RWPE1 (cell line): ENCODE results near the gene RAPGEF2.

Experiments used
- CTCF ChIA-PET: fragments of 350-600 bp; sonication (Branson Sonifier 250); formaldehyde crosslinking; extraction: SDS; loops from one replicate; lab custom pipeline; 2021; lab: Yijun Ruan, JAX
- POLR2A ChIA-PET: fragments of 400-600 bp; formaldehyde crosslinking; extraction: SDS; loops from one replicate; lab custom pipeline; 2020; ENCODE audit warnings: antibody characterized with exemption; ENCODE audit not compliant: low non-redundant PET; lab: Yijun Ruan, JAX
- DNase-seq: peaks from one replicate; pipeline ENCODE4 v3.0.0; 2012; ENCODE audit warnings: low spot score
- H3K27ac ChIP-seq: fragments of 450-650 bp; 2 replicates; pipeline ENCODE4 v1.5.1; 2017
- TF ChIP-seq, protein P1 (sequence below): fragments of 450-650 bp; conservative IDR thresholded peaks from 2 replicates; pipeline ENCODE4 v1.5.1; 2017; ENCODE audit warnings: low read depth, mild to moderate bottlenecking

The RAPGEF2 gene

GRCh38 chr4:159256037-159256436 is 153.2 kb downstream of the RAPGEF2 start:
- CTCF ChIA-PET: no interaction called here
- H3K27ac ChIP-seq: no peak overlapping the region
- POLR2A ChIA-PET: no interaction called here
- TF ChIP-seq, protein P1, sequence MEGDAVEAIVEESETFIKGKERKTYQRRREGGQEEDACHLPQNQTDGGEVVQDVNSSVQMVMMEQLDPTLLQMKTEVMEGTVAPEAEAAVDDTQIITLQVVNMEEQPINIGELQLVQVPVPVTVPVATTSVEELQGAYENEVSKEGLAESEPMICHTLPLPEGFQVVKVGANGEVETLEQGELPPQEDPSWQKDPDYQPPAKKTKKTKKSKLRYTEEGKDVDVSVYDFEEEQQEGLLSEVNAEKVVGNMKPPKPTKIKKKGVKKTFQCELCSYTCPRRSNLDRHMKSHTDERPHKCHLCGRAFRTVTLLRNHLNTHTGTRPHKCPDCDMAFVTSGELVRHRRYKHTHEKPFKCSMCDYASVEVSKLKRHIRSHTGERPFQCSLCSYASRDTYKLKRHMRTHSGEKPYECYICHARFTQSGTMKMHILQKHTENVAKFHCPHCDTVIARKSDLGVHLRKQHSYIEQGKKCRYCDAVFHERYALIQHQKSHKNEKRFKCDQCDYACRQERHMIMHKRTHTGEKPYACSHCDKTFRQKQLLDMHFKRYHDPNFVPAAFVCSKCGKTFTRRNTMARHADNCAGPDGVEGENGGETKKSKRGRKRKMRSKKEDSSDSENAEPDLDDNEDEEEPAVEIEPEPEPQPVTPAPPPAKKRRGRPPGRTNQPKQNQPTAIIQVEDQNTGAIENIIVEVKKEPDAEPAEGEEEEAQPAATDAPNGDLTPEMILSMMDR: no peak
- no peak for DNase-seq

DNA sequence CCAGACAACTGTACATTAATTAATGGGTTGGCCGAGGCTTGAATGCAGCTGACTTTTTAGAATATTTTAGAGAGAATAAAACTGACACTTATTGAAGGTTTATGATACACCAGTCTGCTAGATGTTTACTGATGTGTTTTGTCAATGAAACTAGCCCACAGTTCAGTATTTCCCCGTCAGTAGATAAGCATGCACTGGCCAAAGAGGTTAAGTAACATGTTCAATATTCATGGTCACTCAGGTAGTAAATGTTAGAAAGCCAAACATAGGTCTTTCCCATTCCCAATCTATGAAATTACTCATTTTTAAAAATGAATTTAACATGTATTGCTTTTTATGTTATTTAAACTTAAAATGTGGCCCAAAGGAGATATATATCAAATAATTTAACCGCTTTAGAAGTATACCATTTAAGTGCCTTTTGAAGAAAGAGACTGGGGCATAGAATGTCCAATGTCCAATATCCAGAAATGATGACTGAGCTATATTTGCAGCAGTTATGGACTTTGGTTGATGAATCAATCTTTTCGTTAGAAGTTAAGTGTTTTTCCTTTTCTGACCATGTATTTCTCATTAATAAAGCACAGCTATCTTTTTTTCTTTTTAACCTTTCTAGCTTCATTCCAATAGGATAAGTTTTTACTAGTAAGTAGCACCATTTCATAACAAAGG is 156.1 kb downstream of the RAPGEF2 start:
- ChIA-PET POLR2A (no interaction called here), CTCF (no interaction called here)
- H3K27ac ChIP-seq: no peak overlapping the region

DNA sequence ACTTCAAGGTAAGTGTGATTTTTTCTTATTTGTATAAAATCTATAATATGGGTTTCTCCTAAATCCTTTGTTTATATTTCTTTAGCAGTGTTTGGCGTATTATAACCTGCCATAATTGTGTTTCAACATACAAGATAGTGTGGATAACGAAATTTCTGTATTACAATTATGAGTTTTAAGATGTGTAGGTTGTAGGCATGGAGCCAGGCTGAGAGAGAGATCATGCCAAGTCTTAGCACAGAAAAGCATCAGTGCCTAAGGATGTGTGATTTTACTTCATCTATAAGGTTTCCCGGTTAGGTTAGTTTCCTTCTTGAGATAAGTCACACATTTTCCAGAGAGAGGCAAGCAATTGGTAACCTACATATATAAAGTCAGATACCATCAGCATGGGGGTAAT is 161.2 kb downstream of the RAPGEF2 start:
- POLR2A ChIA-PET: no interaction called here
- DNase-seq: no peak
- TF ChIP-seq, protein P1: no peak

More for the DNA sequence above, 156.1 kb downstream of the RAPGEF2 start:
- DNase-seq: no peak
- TF ChIP-seq, protein P1: no peak

GRCh38 chr4:159266981-159267868 is 164.3 kb downstream of the RAPGEF2 start:
- no peak for DNase-seq
- TF ChIP-seq, protein P1: no peak
- POLR2A ChIA-PET: no interaction called here
- CTCF ChIA-PET: interaction anchor here (0.7 kb wide), 1 partner anchor 25 kb away, joined by 3 read pairs; no protein-coding TSS in a partner anchor
- H3K27ac ChIP-seq: no peak overlapping the region

More for the DNA sequence above, 161.2 kb downstream of the RAPGEF2 start:
- H3K27ac ChIP-seq: no peak overlapping the region
- CTCF ChIA-PET: no interaction called here

GRCh38 chr4:159267869-159268285 is 165.0 kb downstream of the RAPGEF2 start:
- TF ChIP-seq, protein P1: no peak
- no peak for DNase-seq
- CTCF ChIA-PET: interaction anchor here (0.7 kb wide), 1 partner anchor 24 kb away, joined by 3 read pairs; no protein-coding TSS in a partner anchor
- no peak overlapping the region for H3K27ac ChIP-seq
- POLR2A ChIA-PET: no interaction called here

- ChIA-PET POLR2A (no interaction called here), CTCF (no interaction called here)
- no peak for DNase-seq
- TF ChIP-seq, protein P1: no peak
- H3K27ac ChIP-seq: no peak overlapping the region
Observed at GRCh38 chr4:159268607-159269006, 165.7 kb downstream of the RAPGEF2 start.
